ENCODE data around the gene PTPRM.

DNA sequence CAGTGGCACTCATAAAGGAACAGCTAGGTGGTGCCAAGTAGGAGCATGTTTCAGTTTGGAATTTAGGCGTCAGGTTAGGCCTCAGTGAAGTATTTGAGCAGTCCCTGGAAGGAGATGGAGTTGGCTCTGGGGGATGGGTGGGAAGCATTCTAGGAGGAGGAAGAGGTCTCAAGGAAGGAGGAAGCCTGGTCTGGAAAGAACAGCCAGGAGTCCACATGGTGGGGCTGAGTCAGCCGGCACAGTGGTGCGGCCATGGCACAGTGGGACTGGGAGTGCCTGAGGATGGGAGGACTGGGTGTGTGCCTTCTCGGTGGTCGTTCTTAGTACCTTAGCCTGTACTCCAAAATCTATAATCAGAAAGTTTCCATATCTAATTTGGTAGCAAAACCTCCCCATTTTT, 373.3 kb downstream of the PTPRM start:
- TF ChIP-seq, protein P1, sequence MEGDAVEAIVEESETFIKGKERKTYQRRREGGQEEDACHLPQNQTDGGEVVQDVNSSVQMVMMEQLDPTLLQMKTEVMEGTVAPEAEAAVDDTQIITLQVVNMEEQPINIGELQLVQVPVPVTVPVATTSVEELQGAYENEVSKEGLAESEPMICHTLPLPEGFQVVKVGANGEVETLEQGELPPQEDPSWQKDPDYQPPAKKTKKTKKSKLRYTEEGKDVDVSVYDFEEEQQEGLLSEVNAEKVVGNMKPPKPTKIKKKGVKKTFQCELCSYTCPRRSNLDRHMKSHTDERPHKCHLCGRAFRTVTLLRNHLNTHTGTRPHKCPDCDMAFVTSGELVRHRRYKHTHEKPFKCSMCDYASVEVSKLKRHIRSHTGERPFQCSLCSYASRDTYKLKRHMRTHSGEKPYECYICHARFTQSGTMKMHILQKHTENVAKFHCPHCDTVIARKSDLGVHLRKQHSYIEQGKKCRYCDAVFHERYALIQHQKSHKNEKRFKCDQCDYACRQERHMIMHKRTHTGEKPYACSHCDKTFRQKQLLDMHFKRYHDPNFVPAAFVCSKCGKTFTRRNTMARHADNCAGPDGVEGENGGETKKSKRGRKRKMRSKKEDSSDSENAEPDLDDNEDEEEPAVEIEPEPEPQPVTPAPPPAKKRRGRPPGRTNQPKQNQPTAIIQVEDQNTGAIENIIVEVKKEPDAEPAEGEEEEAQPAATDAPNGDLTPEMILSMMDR (IDR thresholded peaks at IDR 0.05) = no peak
- TF ChIP-seq RAD21 (IDR thresholded peaks at IDR 0.05; ENCODE audit: low read length) (no peak), EZH2phosphoT487 (IDR thresholded peaks at IDR 0.05; ENCODE audit: borderline replicate concordance, low read depth) (no peak), GABPA (IDR thresholded peaks at IDR 0.05; ENCODE audit: low read depth) (no peak)
